Neural progenitor cell (in vitro differentiated cells): ENCODE data around the gene CCNL2. TPM values are rescaled to one million over a fixed set of nuclear protein-coding genes. Genes with fewer than 3 reads are reported as not detected.

ENCODE experiments used
- DNase-seq: peaks from one replicate; pipeline ENCODE4 v3.0.0-alpha.2; 2016; ENCODE audit warnings: low spot score
- H2AFZ ChIP-seq: fragments of 200-600 bp; sonication (generic); replicated peaks from 2 replicates; pipeline ENCODE4 v1.6.1; 2016; ENCODE audit warnings: antibody characterized with exemption
- H3F3A ChIP-seq: fragments of 200-600 bp; sonication (generic); 2 replicates; pipeline ENCODE4 v1.6.1; 2016; ENCODE audit warnings: antibody characterized with exemption, low read depth
- H3K27ac ChIP-seq: fragments of 200-600 bp; sonication (generic); 2 replicates; pipeline ENCODE4 v1.5.1; 2016; ENCODE audit warnings: mild to moderate bottlenecking
- H3K27me3 ChIP-seq: fragments of 200-600 bp; sonication (generic); 2 replicates; pipeline ENCODE4 v1.6.1; 2016; ENCODE audit warnings: mild to moderate bottlenecking, moderate library complexity
- H3K36me3 ChIP-seq: fragments of 200-600 bp; sonication (generic); 2 replicates; pipeline ENCODE4 v1.5.1; 2016
- H3K4me1 ChIP-seq: fragments of 200-600 bp; sonication (generic); 2 replicates; pipeline ENCODE4 v1.6.1; 2016; ENCODE audit warnings: mixed run types
- H3K4me2 ChIP-seq: fragments of 200-600 bp; sonication (generic); 2 replicates; pipeline ENCODE4 v1.6.1; 2016
- H3K4me3 ChIP-seq: fragments of 200-600 bp; sonication (generic); 2 replicates; pipeline ENCODE4 v1.5.1; 2016
- H3K79me2 ChIP-seq: fragments of 200-600 bp; sonication (generic); 2 replicates; pipeline ENCODE4 v1.6.1; 2016; ENCODE audit warnings: low read depth
- H3K9ac ChIP-seq: fragments of 200-600 bp; sonication (generic); 2 replicates; pipeline ENCODE4 v1.6.1; 2016
- H3K9me3 ChIP-seq: fragments of 200-600 bp; sonication (generic); 2 replicates; pipeline ENCODE4 v1.5.1; 2016; ENCODE audit warnings: low read depth
- H4K20me1 ChIP-seq: fragments of 200-600 bp; sonication (generic); 2 replicates; pipeline ENCODE4 v1.6.1; 2016; ENCODE audit warnings: low read depth
- H3K27ac Mint-ChIP-seq: 3 replicates; pipeline ENCODE4 v1.8.0; 2021; ENCODE audit warnings: mixed read lengths
- H3K27me3 Mint-ChIP-seq: 2 replicates; pipeline ENCODE4 v1.8.0; 2022; ENCODE audit warnings: low read depth, mild to moderate bottlenecking, inconsistent platforms, moderate library complexity, mixed read lengths; ENCODE audit not compliant: insufficient read depth
- H3K36me3 Mint-ChIP-seq: 3 replicates; pipeline ENCODE4 v1.8.0; 2021; ENCODE audit warnings: mixed read lengths
- H3K4me1 Mint-ChIP-seq: 3 replicates; pipeline ENCODE4 v1.8.0; 2021; ENCODE audit warnings: mixed read lengths
- H3K4me3 Mint-ChIP-seq: 3 replicates; pipeline ENCODE4 v1.8.0; 2021; ENCODE audit warnings: mild to moderate bottlenecking, moderate library complexity, mixed read lengths
- H3K9me3 Mint-ChIP-seq: 3 replicates; pipeline ENCODE4 v1.8.0; 2020; ENCODE audit warnings: mixed read lengths
- CTCF ChIP-seq: fragments of 200-600 bp; sonication (generic); IDR thresholded peaks from 2 replicates; pipeline ENCODE4 v1.5.1; 2017; ENCODE audit warnings: antibody characterized with exemption, mild to moderate bottlenecking
- EZH2 ChIP-seq: fragments of 200-600 bp; sonication (generic); IDR thresholded peaks from 2 replicates; pipeline ENCODE4 v1.6.1; 2017; ENCODE audit warnings: antibody characterized with exemption, mild to moderate bottlenecking, moderate library complexity
- EZH2phosphoT487 ChIP-seq: fragments of 200-600 bp; sonication (generic); IDR thresholded peaks from 2 replicates; pipeline ENCODE4 v1.6.1; 2017; ENCODE audit warnings: antibody characterized with exemption
- total RNA-seq: library from RNA; depleted of rRNA; stranded (reverse); fragments of >200 nt; gene quantifications from 2 replicates; pipeline ENCODE4 v1.2.3, GENCODE V29; 2015; ENCODE audit warnings: low replicate concordance

CCNL2 gene
- total RNA-seq, 1 donor from 2014 or later = 143 TPM

- H3K36me3 ChIP-seq = no peaks in the 10 kb centered on the region
- Mint-ChIP-seq H3K9me3 (no peaks in the 10 kb centered on the region), H3K4me1 (peaks cover 46% of the 10 kb centered on the region), H3K27ac (peak within 1 kb of the TSS; percentile 81), H3K27me3 (peaks cover 7% of the 10 kb centered on the region), H3K4me3 (no peak within 1 kb of the TSS), H3K36me3 (no peaks in the 10 kb centered on the region)
- H3K27me3 ChIP-seq = no peaks in the 10 kb centered on the region
- H3K9me3 ChIP-seq = no peaks in the 10 kb centered on the region
- TF ChIP-seq EZH2phosphoT487 (no peak), CTCF (no peak), EZH2 (no peak)
- no peaks in the 10 kb centered on the region for H3K79me2 ChIP-seq
- peak within 1 kb of the TSS; percentile 41 for H3K4me2 ChIP-seq
- H3F3A ChIP-seq = peaks cover 35% of the 10 kb centered on the region
- peak; percentile 42 for DNase-seq
- no peak within 1 kb of the TSS for H3K4me3 ChIP-seq
- H4K20me1 ChIP-seq = no peaks in the 10 kb centered on the region
- peak within 1 kb of the TSS; percentile 48 for H3K27ac ChIP-seq
- peak within 1 kb of the TSS; percentile 14 for H2AFZ ChIP-seq
- no peak within 1 kb of the TSS for H3K9ac ChIP-seq
- peaks cover 27% of the 10 kb centered on the region for H3K4me1 ChIP-seq
Observed at GRCh38 chr1:1421147-1421906, 22.2 kb upstream of the CCNL2 start, which contains the start of gene ANKRD65. TSS of gene ANKRD65 (minus strand) at chr1:1421276. CDS start at chr1:1421005, 271 bp downstream.

- peak overlapping the region; percentile 48 for H3K27ac ChIP-seq
- DNase-seq = no peak
- peaks cover 20% of the 10 kb centered on the region for H3K4me1 ChIP-seq
- no peak overlapping the region for H3K9ac ChIP-seq
- no peaks in the 10 kb centered on the region for H3K79me2 ChIP-seq
- peaks cover 7% of the 10 kb centered on the region for H3K27me3 Mint-ChIP-seq
- peaks cover 29% of the 10 kb centered on the region for H3F3A ChIP-seq
- no peaks in the 10 kb centered on the region for H3K36me3 Mint-ChIP-seq
- no peaks in the 10 kb centered on the region for H3K36me3 ChIP-seq
- H3K4me3 ChIP-seq = no peak overlapping the region
- TF ChIP-seq EZH2 (no peak), EZH2phosphoT487 (no peak), CTCF (no peak)
- H3K4me1 Mint-ChIP-seq = peaks cover 42% of the 10 kb centered on the region
- no peaks in the 10 kb centered on the region for H3K9me3 Mint-ChIP-seq
- no peak overlapping the region for H3K4me3 Mint-ChIP-seq
- H3K4me2 ChIP-seq = peak overlapping the region; percentile 41
- H3K9me3 ChIP-seq = no peaks in the 10 kb centered on the region
- no peaks in the 10 kb centered on the region for H3K27me3 ChIP-seq
- no peak overlapping the region for H3K27ac Mint-ChIP-seq
- no peaks in the 10 kb centered on the region for H4K20me1 ChIP-seq
- peak overlapping the region; percentile 14 for H2AFZ ChIP-seq
Observed at GRCh38 chr1:1420654-1421141, 21.6 kb upstream of the CCNL2 start.

- TF ChIP-seq EZH2 (no peak), EZH2phosphoT487 (no peak), CTCF (no peak)
- Mint-ChIP-seq H3K4me1 (peaks cover 39% of the 10 kb centered on the region), H3K27me3 (peaks cover 3% of the 10 kb centered on the region), H3K36me3 (no peaks in the 10 kb centered on the region), H3K27ac (peak overlapping the region; percentile 94), H3K4me3 (no peak overlapping the region), H3K9me3 (no peaks in the 10 kb centered on the region)
- Histone ChIP-seq H4K20me1 (no peaks in the 10 kb centered on the region), H3K36me3 (no peaks in the 10 kb centered on the region), H3K79me2 (no peaks in the 10 kb centered on the region), H3K4me2 (no peak overlapping the region), H3F3A (peaks cover 23% of the 10 kb centered on the region), H3K4me1 (peaks cover 16% of the 10 kb centered on the region), H3K27ac (no peak overlapping the region), H3K4me3 (no peak overlapping the region), H3K9ac (no peak overlapping the region), H3K27me3 (no peaks in the 10 kb centered on the region), H2AFZ (no peak overlapping the region), H3K9me3 (no peaks in the 10 kb centered on the region)
- peak; percentile 55 for DNase-seq
Observed at GRCh38 chr1:1419813-1420653, 20.9 kb upstream of the CCNL2 start.
